Measurements from ENCODE around the gene IFFO2.

Gene IFFO2

DNA sequence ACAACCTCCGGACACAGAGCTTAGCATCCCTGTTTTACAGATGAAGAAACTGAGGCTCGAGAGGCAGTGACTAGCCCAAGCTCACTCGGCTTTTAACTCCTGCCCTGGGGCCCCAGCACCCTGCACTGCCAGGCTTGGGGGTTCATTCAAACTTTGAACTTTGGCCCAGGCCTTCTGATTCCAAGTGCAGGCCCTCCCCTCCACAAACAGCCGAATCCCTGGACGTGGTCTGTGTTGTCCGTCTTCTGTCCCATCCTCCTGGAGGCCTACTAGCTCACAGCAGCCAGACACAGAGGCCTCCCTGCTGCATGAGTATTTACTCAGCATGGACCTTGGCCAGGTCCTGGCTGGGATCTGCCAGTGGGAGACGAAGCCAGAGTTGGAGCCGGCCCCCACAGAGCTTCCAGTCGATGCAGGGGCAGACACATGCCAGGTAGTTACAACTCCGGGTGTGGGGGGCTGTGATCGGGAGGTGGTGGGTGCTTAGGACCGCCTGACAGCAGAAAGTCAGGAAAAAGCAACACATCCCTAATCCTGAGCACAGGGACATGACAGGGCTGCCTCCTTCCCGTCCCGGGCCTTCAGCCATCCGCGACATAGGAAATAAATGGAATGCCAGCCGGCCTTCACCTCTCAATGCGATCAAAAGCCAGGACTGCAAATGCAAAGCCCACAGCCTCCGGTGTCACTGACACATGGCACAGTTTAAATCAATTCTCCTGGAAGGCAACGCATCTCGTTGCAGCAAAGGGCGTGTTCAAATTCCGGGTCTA lies 7.4 kb downstream of the IFFO2 start:
- H3K9me2 ChIP-seq (replicated peaks; ENCODE audit: control insufficient read depth, low read length), result no peaks in the 10 kb centered on the region
- peaks cover 25% of the 10 kb centered on the region for H3K4me1 ChIP-seq (ENCODE audit: control insufficient read depth, low read length)
- no peaks in the 10 kb centered on the region for H3K36me3 ChIP-seq (ENCODE audit: control insufficient read depth, low read length)
- peaks cover 41% of the 10 kb centered on the region for H3K27me3 ChIP-seq (ENCODE audit: control insufficient read depth, low read length)
- no peak overlapping the region for H3K4me3 ChIP-seq (ENCODE audit: low read length)
- H3F3A ChIP-seq (ENCODE audit: control insufficient read depth, insufficient read depth), result no peaks in the 10 kb centered on the region
- H4K20me1 ChIP-seq (ENCODE audit: control insufficient read depth, insufficient read depth, low read depth, low read length), result no peaks in the 10 kb centered on the region
- H3K9me3 ChIP-seq (ENCODE audit: control insufficient read depth, insufficient read depth, low read length), result no peaks in the 10 kb centered on the region
- no peaks in the 10 kb centered on the region for H3K79me2 ChIP-seq (ENCODE audit: control insufficient read depth, low read length)
- H3K27ac ChIP-seq (ENCODE audit: low read depth, low read length), result no peak overlapping the region
- H3K4me2 ChIP-seq (ENCODE audit: low read length), result no peak overlapping the region
- TF ChIP-seq, protein P1, sequence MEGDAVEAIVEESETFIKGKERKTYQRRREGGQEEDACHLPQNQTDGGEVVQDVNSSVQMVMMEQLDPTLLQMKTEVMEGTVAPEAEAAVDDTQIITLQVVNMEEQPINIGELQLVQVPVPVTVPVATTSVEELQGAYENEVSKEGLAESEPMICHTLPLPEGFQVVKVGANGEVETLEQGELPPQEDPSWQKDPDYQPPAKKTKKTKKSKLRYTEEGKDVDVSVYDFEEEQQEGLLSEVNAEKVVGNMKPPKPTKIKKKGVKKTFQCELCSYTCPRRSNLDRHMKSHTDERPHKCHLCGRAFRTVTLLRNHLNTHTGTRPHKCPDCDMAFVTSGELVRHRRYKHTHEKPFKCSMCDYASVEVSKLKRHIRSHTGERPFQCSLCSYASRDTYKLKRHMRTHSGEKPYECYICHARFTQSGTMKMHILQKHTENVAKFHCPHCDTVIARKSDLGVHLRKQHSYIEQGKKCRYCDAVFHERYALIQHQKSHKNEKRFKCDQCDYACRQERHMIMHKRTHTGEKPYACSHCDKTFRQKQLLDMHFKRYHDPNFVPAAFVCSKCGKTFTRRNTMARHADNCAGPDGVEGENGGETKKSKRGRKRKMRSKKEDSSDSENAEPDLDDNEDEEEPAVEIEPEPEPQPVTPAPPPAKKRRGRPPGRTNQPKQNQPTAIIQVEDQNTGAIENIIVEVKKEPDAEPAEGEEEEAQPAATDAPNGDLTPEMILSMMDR (IDR thresholded peaks at IDR 0.05; ENCODE audit: low read depth, low read length, poor library complexity, severe bottlenecking), result no peak
- TF ChIP-seq EZH2phosphoT487 (IDR thresholded peaks at IDR 0.05; ENCODE audit: borderline replicate concordance, low read length), result no peak

DNA sequence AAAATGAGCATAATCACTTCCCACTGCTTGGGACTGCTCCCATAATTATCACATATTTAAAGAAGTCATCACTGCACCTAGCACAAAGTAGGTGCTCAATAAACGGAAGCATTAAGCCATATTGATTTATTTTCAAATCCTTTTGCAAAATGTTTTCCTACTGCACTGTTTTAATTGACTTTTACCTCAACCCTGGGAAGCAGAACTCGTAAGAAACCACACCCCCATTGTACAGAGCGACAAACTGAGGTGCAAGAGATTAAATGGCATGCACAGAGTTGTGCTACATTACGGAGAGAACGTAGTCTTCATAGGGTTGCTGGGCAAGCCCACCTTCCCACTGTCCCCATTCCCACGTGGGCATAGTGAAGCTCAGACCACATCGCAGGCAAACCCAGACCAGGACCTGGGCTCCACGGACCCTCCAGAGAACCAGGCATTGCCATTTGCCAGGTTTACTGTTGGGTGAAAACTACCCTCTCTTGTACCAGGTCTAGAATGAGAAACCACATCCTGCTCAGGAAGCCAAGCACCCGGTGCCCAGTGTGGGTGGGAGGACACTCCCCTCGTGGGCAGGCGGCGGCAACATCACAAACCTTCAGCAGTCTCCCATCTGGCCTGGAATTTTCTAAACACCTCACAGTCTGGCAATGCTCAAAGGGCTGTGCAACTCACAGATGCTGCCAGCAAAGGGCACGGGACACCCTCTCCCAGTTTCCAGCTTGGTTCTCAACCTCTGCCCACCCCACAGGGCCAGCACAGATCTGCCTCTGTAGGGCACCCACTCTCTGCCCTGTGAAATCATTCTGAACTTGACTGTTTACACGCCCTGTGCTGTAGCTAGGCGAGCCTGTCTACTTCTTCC lies 8.2 kb downstream of the IFFO2 start:
- Histone ChIP-seq H3K4me2 (ENCODE audit: low read length) (no peak overlapping the region), H3K27ac (ENCODE audit: low read depth, low read length) (no peak overlapping the region), H3K9me2 (replicated peaks; ENCODE audit: control insufficient read depth, low read length) (no peaks in the 10 kb centered on the region), H3K4me3 (ENCODE audit: low read length) (no peak overlapping the region), H3F3A (ENCODE audit: control insufficient read depth, insufficient read depth) (no peaks in the 10 kb centered on the region), H3K9me3 (ENCODE audit: control insufficient read depth, insufficient read depth, low read length) (no peaks in the 10 kb centered on the region), H3K79me2 (ENCODE audit: control insufficient read depth, low read length) (no peaks in the 10 kb centered on the region), H3K36me3 (ENCODE audit: control insufficient read depth, low read length) (no peaks in the 10 kb centered on the region), H3K4me1 (ENCODE audit: control insufficient read depth, low read length) (peaks cover 25% of the 10 kb centered on the region), H3K27me3 (ENCODE audit: control insufficient read depth, low read length) (peaks cover 35% of the 10 kb centered on the region), H4K20me1 (ENCODE audit: control insufficient read depth, insufficient read depth, low read depth, low read length) (no peaks in the 10 kb centered on the region)
- no peak for TF ChIP-seq EZH2phosphoT487 (IDR thresholded peaks at IDR 0.05; ENCODE audit: borderline replicate concordance, low read length)
- TF ChIP-seq, protein P1 (IDR thresholded peaks at IDR 0.05; ENCODE audit: low read depth, low read length, poor library complexity, severe bottlenecking), result no peak

GRCh38 chr1:18947570-18947969 lies 8.9 kb downstream of the IFFO2 start:
- no peaks in the 10 kb centered on the region for H3K79me2 ChIP-seq (ENCODE audit: control insufficient read depth, low read length)
- H4K20me1 ChIP-seq (ENCODE audit: control insufficient read depth, insufficient read depth, low read depth, low read length), result no peaks in the 10 kb centered on the region
- no peak overlapping the region for H3K27ac ChIP-seq (ENCODE audit: low read depth, low read length)

More at GRCh38 chr1:18947570-18947969, 8.9 kb downstream of the IFFO2 start:
- TF ChIP-seq EZH2phosphoT487 (IDR thresholded peaks at IDR 0.05; ENCODE audit: borderline replicate concordance, low read length), result no peak
- TF ChIP-seq, protein P1 (IDR thresholded peaks at IDR 0.05; ENCODE audit: low read depth, low read length, poor library complexity, severe bottlenecking), result no peak
- Histone ChIP-seq H3K4me1 (ENCODE audit: control insufficient read depth, low read length) (peaks cover 25% of the 10 kb centered on the region), H3K9me3 (ENCODE audit: control insufficient read depth, insufficient read depth, low read length) (no peaks in the 10 kb centered on the region), H3K36me3 (ENCODE audit: control insufficient read depth, low read length) (no peaks in the 10 kb centered on the region), H3K4me2 (ENCODE audit: low read length) (no peak overlapping the region), H3K27me3 (ENCODE audit: control insufficient read depth, low read length) (peaks cover 28% of the 10 kb centered on the region), H3K9me2 (replicated peaks; ENCODE audit: control insufficient read depth, low read length) (no peaks in the 10 kb centered on the region), H3K4me3 (ENCODE audit: low read length) (no peak overlapping the region), H3F3A (ENCODE audit: control insufficient read depth, insufficient read depth) (no peaks in the 10 kb centered on the region)

Measured in DOHH2 (cell line).